MG63 (cell line): ENCODE measurements around the gene MTRF1. TPM values are rescaled to one million over a fixed set of nuclear protein-coding genes. Genes with fewer than 3 reads are reported as not detected.

ENCODE experiments used
- DNase-seq: peaks from one replicate; pipeline ENCODE4 v3.0.0-alpha.2; 2020
- H3K27me3 ChIP-seq: fragments of 250-450 bp; sonication (Bioruptor Pico); 2 replicates; pipeline ENCODE4 v1.5.1; 2020; ENCODE audit warnings: mild to moderate bottlenecking, moderate library complexity
- H3K36me3 ChIP-seq: fragments of 250-450 bp; sonication (Bioruptor Pico); 2 replicates; pipeline ENCODE4 v1.5.1; 2020; ENCODE audit warnings: mild to moderate bottlenecking, moderate library complexity
- H3K4me3 ChIP-seq: fragments of 250-450 bp; sonication (Bioruptor Pico); 2 replicates; pipeline ENCODE4 v1.5.1; 2020; ENCODE audit warnings: mild to moderate bottlenecking, moderate library complexity
- H3K9me3 ChIP-seq: fragments of 250-450 bp; sonication (Bioruptor Pico); 2 replicates; pipeline ENCODE4 v1.5.1; 2020; ENCODE audit warnings: mild to moderate bottlenecking, moderate library complexity
- total RNA-seq: library from RNA; depleted of rRNA; stranded (reverse); fragments of >200 nt; shearing (Covaris generic); gene quantifications from 2 replicates; pipeline ENCODE4 v1.2.3, GENCODE V29; 2014; ENCODE audit warnings: low replicate concordance; rRNA removed

MTRF1 gene, protein sequence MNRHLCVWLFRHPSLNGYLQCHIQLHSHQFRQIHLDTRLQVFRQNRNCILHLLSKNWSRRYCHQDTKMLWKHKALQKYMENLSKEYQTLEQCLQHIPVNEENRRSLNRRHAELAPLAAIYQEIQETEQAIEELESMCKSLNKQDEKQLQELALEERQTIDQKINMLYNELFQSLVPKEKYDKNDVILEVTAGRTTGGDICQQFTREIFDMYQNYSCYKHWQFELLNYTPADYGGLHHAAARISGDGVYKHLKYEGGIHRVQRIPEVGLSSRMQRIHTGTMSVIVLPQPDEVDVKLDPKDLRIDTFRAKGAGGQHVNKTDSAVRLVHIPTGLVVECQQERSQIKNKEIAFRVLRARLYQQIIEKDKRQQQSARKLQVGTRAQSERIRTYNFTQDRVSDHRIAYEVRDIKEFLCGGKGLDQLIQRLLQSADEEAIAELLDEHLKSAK
- total RNA-seq: 13.4 and 14.0 TPM in 2 replicates

DNA sequence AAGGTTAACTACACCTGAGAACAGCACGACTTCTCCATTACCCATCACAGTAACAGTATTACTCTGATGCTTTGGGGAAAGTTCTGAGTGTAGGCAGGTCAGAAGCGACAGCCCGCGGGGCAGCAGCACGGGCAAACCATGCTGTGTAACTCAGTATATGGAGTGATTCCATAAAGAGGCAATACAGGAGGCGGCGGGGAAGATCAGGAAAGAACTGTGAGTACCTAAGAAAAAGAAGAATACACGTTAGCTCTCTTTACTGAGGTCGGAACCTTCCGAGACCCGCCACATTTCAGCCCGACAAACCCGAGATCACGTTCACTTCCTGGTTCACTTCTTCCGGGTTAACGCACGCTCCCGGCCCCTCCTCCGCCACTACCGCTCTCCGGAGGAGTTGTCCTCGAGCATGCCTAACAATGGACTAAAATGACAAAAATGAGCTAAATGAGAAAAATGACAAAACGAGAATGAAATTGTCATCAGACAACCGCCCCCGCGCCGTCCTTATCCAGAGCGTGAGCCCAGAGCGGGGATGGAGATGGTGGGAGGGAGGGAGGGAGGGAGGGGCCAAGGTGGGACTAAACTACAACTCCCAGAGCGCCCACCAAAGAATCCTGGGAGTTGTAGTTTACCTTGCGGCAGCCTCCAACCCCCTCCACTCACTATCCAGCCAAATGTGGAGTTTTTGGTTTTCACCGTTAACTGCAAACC is at the start of gene MTRF1:
MTRF1 (minus strand) TSS at position 316 of the 711 bp plus-strand sequence. CDS start 2,669 bp downstream, outside the sequence.
- Histone ChIP-seq H3K27me3 (no peaks in the 10 kb centered on the region), H3K4me3 (peak within 1 kb of the TSS; percentile 91), H3K9me3 (peaks cover 14% of the 10 kb centered on the region), H3K36me3 (peaks cover 14% of the 10 kb centered on the region)
- DNase-seq: peak; percentile 81

DNA sequence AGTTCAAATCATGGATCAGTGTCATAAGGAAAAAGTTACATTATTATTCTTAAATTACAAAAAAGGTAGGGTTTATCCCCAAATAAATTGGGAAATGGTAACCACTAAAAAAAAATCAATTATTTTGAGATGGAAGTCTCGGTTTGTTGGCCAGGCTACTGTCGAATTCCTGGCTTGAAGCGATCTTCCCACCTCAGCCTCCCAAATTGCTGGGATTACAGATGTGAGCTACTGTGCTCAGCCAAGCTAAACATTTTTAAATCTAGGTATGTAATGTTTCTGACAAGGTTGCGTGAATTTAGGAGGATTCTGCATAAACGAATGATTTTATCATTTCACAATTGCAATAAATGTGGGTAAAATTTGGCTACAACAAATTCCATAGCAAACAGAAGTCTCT is 49.7 kb upstream of the MTRF1 start:
- Histone ChIP-seq H3K9me3 (no peaks in the 10 kb centered on the region), H3K36me3 (peaks cover 16% of the 10 kb centered on the region), H3K27me3 (no peaks in the 10 kb centered on the region), H3K4me3 (peak overlapping the region; percentile 99)
- DNase-seq: no peak

DNA sequence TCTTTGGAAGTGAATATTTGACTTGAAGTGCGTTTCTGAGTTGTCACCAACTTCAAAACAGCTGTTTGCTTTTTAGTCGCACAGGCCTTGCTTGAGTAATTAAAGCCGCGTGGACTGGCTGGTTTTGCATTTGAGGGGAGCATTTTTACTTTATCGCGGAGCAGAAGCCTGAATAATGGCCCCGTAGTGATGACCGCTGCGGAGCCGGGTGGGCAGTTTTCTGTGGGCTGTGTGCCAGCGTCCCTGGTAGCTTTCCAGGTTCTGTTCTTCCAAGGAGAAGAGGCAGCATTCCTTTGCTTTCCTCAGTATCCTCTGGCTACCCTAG is 48.8 kb upstream of the MTRF1 start:
- Histone ChIP-seq H3K36me3 (peaks cover 13% of the 10 kb centered on the region), H3K9me3 (no peaks in the 10 kb centered on the region), H3K27me3 (no peaks in the 10 kb centered on the region), H3K4me3 (peak overlapping the region; percentile 99)
- peak; percentile 60 for DNase-seq

DNA sequence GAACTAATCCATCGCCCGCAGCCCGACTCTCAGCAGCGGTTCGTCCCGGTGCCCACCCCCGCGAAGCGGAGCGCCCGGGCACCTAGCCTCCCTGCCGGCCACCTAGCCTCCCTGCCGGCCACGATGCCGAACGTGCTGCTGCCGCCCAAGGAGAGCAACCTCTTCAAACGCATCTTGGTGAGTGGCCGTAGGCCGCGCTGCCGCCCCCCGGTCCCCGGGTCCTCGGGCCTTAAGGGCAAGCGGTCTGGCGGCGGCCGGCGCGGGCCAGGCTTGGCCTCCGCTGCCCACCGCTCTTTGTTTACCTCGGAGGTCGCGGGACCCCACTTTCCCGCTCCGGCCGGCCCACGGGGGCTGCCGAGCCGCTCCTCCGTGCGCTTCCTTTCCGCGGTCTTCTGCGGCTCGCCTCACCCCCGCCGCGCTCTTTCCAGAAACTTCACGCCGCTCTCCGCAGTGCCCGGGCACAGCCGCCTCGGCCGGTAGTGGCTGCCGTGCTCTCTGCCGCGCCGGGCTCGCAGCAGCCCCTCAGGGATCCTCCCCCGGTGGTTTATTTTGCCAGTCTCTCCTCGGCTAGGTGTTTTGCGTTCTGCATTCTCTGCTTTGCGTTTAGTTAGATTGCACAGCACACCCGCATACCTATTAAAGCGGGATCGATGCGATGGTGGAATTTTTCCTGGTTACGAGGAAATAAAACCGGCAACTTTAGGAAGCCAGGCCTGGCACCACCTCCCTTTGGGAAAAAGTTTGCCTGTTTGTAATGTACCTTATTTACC is 48.2 kb upstream of the MTRF1 start:
- Histone ChIP-seq H3K9me3 (no peaks in the 10 kb centered on the region), H3K4me3 (peak overlapping the region; percentile 99), H3K27me3 (no peaks in the 10 kb centered on the region), H3K36me3 (peaks cover 10% of the 10 kb centered on the region; the same call in 1 of the 2 replicates)
- peak; percentile 39 for DNase-seq

DNA sequence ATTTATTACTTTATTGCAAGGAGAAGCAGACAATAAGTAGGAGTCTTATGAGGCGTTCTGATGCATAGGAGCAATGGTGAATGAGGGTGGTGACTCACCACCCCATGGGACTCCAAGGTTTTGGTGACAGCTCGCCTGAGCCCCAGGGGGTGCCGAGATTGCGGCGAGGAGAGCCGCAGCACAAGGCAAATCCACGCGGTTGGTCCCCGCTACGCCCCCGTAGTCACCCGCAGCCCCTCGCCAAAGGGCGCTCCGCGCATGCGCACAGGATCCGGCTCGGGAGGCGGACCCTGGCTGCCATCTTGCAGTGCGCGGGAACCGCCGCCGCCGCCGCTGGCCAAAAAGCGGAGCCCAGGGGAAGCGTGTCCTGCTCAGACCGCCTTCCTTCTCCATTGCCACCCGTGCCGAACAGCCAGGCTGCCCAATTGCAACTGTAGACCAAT is 47.6 kb upstream of the MTRF1 start, which contains the start of gene NAA16:
NAA16 (plus strand) TSS at position 305 of the 443 bp plus-strand sequence. CDS start 262 bp downstream, outside the sequence.
- peak within 1 kb of the TSS; percentile 99 for H3K4me3 ChIP-seq
- DNase-seq: peak; percentile 94
- H3K27me3 ChIP-seq: no peaks in the 10 kb centered on the region
- H3K36me3 ChIP-seq: 0 out of 2 replicates have a peak, but pooled peaks cover 7% of the 10 kb centered on the region
- no peaks in the 10 kb centered on the region for H3K9me3 ChIP-seq

DNA sequence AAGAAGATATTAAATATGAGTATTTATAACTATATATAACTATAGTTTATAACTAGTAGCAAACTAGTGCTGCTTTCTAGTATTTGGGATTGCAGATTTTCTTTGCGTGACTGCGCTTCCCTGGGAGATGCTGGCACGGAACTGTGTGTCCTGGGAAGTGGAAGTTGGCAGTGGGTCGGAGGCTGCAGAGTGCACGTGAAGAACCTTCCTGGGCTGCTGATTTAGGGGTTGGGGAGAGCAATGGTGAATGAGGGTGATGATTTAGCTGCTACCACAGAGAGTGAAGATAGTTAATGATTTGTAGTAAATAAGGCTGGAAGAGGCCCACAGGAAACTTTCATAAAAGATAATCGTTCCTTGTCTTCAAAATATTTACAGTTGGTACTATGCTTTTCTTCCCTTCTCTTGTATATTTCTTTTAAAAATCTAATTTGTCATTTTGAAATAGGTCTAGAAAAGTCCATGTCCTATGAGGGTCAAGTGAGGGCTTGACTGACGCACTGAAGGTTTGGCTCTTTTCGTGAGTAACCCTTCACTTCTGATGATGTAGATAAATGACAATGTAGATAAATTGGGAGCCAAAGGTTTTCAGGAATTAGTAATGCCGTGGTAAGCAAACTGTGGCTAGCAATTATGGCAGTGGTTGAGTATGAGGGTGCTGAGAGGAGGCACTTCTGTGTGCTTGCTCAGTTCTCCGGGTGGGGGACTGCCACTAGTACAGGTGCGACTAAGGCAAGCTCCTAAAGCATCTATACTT is 44.7 kb upstream of the MTRF1 start:
- Histone ChIP-seq H3K36me3 (0 out of 2 replicates have a peak, but pooled peaks cover 7% of the 10 kb centered on the region), H3K4me3 (no peak overlapping the region), H3K9me3 (no peaks in the 10 kb centered on the region), H3K27me3 (no peaks in the 10 kb centered on the region)
- DNase-seq: no peak

DNA sequence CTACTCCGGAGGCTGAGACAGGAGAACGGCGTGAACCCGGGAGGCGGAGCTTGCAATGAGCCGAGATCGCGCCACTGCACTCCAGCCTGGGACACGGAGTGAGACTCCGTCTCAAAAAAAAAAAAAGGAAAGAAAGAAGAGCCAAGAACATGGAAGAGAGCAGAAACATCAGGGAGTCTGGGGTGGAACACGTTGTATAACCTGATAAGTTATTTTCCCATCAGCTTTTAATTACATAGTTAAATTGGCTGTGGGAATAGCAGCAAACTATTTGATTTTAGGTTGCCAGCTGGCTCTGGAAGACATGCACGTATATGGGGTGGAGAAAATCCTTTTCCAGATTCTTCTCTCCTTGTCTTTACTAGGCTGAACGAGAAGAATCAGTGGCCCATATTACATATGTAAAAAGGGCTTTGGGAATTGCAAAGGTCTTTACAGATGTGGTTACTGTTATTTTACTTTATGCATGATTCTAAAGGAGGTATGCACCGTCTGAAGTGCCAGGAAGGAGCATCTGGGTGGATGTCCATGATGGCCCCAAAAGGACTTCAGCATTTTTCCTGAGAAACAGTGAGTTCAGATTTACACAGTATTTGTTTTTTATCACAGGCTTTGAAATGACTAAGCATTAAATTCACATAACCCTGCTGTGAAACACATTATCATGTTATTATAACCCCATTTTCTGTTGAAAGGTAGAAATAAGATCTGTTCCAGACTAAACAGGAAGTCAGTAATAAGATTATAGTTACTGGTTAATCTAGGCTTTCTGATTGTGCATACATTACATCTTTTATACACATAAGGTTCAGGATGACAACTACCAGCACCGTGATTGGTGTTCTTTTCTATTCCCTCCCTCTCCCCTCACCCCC is 43.1 kb upstream of the MTRF1 start:
- H3K36me3 ChIP-seq: 0 out of 2 replicates have a peak, but pooled peaks cover 4% of the 10 kb centered on the region
- no peaks in the 10 kb centered on the region for H3K27me3 ChIP-seq
- no peaks in the 10 kb centered on the region for H3K9me3 ChIP-seq
- DNase-seq: no peak
- no peak overlapping the region for H3K4me3 ChIP-seq

DNA sequence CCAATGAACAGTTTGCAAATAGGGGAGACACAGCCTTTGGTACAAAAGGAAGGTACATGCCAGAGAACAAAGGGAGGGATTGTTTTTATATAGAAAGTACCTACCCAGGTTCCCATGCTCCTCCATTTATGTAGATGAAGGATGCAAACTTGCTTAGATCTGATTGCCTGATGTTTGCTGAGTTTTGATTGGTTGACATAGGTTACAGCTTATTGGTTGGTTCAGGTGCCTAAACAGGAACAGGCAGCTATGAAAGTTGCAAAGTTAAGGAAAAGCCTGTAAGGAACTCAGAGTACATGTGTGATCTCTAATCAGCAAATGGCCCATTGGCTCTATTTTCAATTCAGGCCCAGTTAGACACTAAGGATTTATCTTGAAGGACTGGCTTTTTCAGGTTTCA is 41.2 kb upstream of the MTRF1 start:
- H3K9me3 ChIP-seq: no peaks in the 10 kb centered on the region
- H3K36me3 ChIP-seq: no peaks in the 10 kb centered on the region
- no peak overlapping the region for H3K4me3 ChIP-seq
- no peak for DNase-seq
- H3K27me3 ChIP-seq: no peaks in the 10 kb centered on the region

DNA sequence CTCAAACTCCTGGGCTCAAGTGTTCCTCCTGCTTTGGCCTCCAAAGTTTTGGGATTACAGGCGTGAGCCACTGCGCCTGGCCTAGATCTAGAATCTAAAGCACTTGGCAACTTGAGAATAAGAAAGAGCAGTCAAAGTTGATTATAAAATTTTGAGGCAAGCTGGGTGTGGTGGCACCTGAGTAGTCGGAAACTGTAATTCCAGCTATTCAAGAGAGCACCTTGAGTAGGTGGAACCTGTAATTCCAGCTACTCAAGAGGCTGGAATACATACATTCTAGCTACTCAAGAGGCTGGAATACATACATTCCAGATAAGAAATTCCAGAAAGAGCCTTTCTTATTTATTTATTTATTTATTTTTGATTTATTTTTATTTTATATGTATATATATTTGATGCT is 39.4 kb upstream of the MTRF1 start:
- no peaks in the 10 kb centered on the region for H3K9me3 ChIP-seq
- no peaks in the 10 kb centered on the region for H3K27me3 ChIP-seq
- no peaks in the 10 kb centered on the region for H3K36me3 ChIP-seq
- H3K4me3 ChIP-seq: no peak overlapping the region
- no peak for DNase-seq

DNA sequence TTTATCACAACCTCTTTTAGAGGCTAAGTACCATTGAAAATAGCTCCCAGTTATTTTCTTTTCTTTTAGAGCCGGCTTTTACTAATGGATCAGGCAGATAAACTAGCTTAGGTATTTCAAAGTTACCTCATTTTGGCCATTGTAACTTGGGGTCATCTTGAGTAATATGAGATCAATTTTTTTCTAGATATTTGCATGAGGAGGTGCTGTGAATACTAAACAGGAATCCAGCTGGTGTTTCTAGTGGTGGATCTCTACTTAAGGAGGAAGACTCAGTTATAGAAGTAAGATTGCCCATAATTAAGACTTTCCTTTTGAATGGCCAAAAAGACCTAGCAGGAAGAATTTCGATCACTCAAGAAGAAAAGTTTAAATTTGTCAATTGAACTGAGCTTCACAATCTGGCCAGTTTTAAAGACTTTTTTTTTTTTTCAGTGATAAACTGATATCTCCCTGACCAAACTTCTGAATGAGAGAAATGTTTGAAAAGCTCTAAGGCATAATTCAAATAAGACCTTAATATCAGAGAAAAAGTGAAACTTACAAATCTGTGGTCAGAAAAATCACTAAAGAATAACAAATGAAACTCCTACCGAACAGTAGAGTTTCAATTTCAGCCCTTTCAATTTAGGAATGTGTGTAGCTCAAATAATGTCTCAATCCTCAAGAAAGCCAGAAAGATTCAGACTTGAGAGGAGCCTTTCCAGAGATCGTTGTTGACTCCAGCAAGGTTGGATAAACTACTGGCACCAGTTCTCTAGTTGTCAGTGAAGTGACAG is 36.1 kb upstream of the MTRF1 start:
- Histone ChIP-seq H3K9me3 (no peaks in the 10 kb centered on the region), H3K36me3 (no peaks in the 10 kb centered on the region), H3K27me3 (no peaks in the 10 kb centered on the region), H3K4me3 (no peak overlapping the region)
- DNase-seq: no peak

DNA sequence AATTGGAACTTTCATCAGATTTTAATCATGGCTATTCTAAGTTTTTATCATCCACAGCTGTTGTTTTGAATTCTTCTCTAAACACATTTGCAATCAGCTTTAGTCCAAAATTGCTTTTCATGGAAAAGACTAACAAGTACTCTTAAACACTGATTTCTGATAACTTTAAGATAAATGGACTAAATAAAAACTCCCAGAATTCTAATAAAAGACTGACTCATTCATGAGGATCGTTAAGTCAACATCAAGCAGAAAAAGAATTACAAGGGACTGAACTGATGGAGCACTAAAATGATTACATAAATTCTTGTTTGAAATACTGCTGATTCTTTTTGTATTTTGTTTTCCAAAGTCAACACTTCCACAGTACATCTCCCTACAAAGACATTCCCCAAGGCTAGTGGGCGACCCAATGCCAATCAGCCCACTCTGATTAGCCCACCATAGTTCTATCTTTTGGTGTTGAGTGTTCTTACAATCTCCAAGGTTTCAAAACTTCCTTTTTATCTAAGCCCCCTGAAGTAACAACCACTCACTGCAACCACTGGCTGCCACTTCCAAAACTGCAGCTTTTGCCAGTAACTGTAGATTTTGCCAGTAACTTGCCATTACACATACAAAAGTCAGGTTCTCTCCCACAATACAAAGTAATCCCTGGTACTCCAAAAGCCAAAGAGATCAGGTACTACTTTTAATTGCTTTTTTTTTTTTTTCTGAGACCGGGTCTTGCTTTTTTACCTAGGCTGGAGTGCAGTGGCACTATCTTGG is 33.7 kb upstream of the MTRF1 start:
- no peak for DNase-seq
- Histone ChIP-seq H3K9me3 (peaks cover 4% of the 10 kb centered on the region; the same call in 1 of the 2 replicates), H3K27me3 (no peaks in the 10 kb centered on the region), H3K4me3 (no peak overlapping the region), H3K36me3 (no peaks in the 10 kb centered on the region)

DNA sequence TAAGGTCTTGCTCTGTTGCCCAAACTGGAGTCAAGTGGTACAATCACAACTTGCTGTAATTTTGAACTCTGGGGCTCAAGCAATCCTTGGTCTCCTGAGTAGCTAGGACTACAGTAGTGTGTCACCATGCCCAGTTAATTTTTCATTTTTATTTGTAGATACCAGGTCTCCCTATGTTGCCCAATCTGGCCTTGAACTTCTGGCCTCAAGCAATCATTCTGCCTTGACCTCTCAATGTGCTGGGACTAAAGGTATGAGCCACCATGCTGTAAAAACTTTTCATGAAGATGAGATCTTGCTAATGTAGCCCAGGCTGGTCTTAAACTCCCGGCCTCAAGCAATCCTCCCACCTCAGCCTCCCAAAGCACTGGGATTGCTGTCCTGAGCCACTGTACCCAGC is 32.6 kb upstream of the MTRF1 start:
- H3K36me3 ChIP-seq: no peaks in the 10 kb centered on the region
- no peak overlapping the region for H3K4me3 ChIP-seq
- no peaks in the 10 kb centered on the region for H3K27me3 ChIP-seq
- no peak for DNase-seq
- peaks cover 4% of the 10 kb centered on the region; the same call in 1 of the 2 replicates for H3K9me3 ChIP-seq

DNA sequence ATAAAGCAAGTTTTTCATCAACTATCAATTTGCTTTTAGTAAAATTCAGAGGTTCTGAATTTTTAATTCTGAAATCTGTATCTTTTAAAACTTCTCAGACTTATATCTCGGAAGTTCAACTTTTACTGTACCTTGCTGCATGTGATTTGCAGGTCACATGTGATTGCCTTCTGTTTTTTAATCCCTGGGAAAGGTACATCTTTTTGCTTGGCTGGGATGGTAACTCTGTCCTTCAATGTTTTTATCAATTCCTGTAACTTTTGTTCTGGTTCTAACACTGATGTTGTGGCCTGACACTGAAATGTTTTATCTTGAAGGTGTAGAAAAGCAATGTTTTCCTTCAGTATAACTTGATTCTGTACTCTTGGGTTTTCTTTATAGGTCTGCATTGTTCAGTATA is 31.5 kb upstream of the MTRF1 start:
- Histone ChIP-seq H3K4me3 (no peak overlapping the region), H3K36me3 (no peaks in the 10 kb centered on the region), H3K9me3 (peaks cover 4% of the 10 kb centered on the region; the same call in 1 of the 2 replicates), H3K27me3 (no peaks in the 10 kb centered on the region)
- DNase-seq: no peak

DNA sequence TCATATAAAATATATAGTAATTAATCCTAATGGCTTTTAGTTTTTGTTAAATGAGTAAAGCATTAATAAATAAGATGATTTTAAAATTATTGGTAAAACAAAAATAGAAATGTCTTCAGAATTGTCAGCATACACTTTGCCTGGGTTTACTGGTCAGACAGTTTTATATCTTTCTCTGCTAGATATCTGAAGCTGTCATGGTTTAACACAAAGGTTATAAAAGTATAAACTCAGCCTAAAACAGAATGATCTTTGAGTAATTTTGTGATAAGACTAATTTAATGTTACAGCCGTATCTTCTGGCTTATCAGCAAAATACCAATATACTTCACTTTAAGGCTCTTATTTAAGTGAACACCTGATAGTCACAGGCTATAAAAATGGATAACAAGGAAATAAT is 29.9 kb upstream of the MTRF1 start:
- Histone ChIP-seq H3K4me3 (no peak overlapping the region), H3K27me3 (no peaks in the 10 kb centered on the region), H3K9me3 (peaks cover 4% of the 10 kb centered on the region; the same call in 1 of the 2 replicates), H3K36me3 (no peaks in the 10 kb centered on the region)
- no peak for DNase-seq
